PC-3 (cell line): ENCODE results near the gene MANSC1.

Experiments used
- CTCF ChIP-seq: fragments of 300-600 bp; sonication (generic); conservative IDR thresholded peaks from 2 replicates; pipeline ENCODE4 v1.5.1; 2017; ENCODE audit warnings: antibody characterized with exemption, low read depth, mild to moderate bottlenecking, low read length
- EZH2 ChIP-seq: fragments of 300-600 bp; sonication (generic); IDR thresholded peaks from one replicate; pipeline ENCODE4 v1.6.1; 2017; ENCODE audit warnings: antibody characterized with exemption, mild to moderate bottlenecking, low read length; ENCODE audit not compliant: unreplicated experiment

- no peak for TF ChIP-seq CTCF
- no peak for TF ChIP-seq EZH2
Observed at GRCh38 chr12:12365931-12366431, 15.9 kb upstream of the MANSC1 start.
